OCI-LY1 (cell line): ENCODE measurements around the gene MDGA2.
"Not testable (repeated sequence)": the region's sequence is repeated elsewhere in the genome, so short reads cannot be mapped to it uniquely, and the experiment has no call there.

Source experiments
- H2AFZ ChIP-seq: fragments of 200-600 bp; sonication (generic), shearing (Covaris generic); 2 replicates; pipeline ENCODE4 v1.6.0; 2014; ENCODE audit warnings: antibody characterized with exemption, mild to moderate bottlenecking, low read length
- H3F3A ChIP-seq: fragments of 200-600 bp; sonication (generic), shearing (Covaris generic); 2 replicates; pipeline ENCODE4 v1.6.0; 2014; ENCODE audit warnings: mild to moderate bottlenecking, antibody characterized with exemption, low read length, moderate library complexity; ENCODE audit not compliant: insufficient read depth
- H3K27ac ChIP-seq: fragments of 200-600 bp; sonication (generic); 2 replicates; pipeline ENCODE4 v1.5.1; 2014; ENCODE audit warnings: low read length, mixed run types, mild to moderate bottlenecking, low read depth; ENCODE audit not compliant: poor library complexity, severe bottlenecking
- H3K27me3 ChIP-seq: fragments of 200-600 bp; sonication (generic); 2 replicates; pipeline ENCODE4 v1.6.0; 2014; ENCODE audit warnings: antibody characterized with exemption, mild to moderate bottlenecking, low read length, moderate library complexity; ENCODE audit not compliant: insufficient read depth
- H3K36me3 ChIP-seq: fragments of 200-600 bp; sonication (generic); 2 replicates; pipeline ENCODE4 v1.6.1; 2014; ENCODE audit warnings: mild to moderate bottlenecking, antibody characterized with exemption, low read length, moderate library complexity, mixed read lengths; ENCODE audit not compliant: insufficient read depth
- H3K4me1 ChIP-seq: fragments of 200-600 bp; sonication (generic); 2 replicates; pipeline ENCODE4 v1.5.1; 2014; ENCODE audit warnings: mild to moderate bottlenecking, low read length, moderate library complexity; ENCODE audit not compliant: insufficient read depth, severe bottlenecking
- H3K4me2 ChIP-seq: fragments of 200-600 bp; sonication (generic), shearing (Covaris generic); 2 replicates; pipeline ENCODE4 v1.6.1; 2014; ENCODE audit warnings: low read length
- H3K4me3 ChIP-seq: fragments of 200-600 bp; sonication (generic); 2 replicates; pipeline ENCODE4 v1.5.1; 2014; ENCODE audit warnings: low read length, low read depth, mild to moderate bottlenecking, mixed read lengths; ENCODE audit not compliant: poor library complexity, severe bottlenecking
- H3K79me2 ChIP-seq: fragments of 200-600 bp; shearing (Covaris generic); 2 replicates; pipeline ENCODE4 v1.6.1; 2016; ENCODE audit warnings: mixed run types, low read length, mixed read lengths; ENCODE audit not compliant: insufficient read depth
- H3K9ac ChIP-seq: fragments of 200-600 bp; sonication (generic), shearing (Covaris generic); 2 replicates; pipeline ENCODE4 v1.6.1; 2014; ENCODE audit warnings: mild to moderate bottlenecking, low read length, mixed read lengths
- H3K9me2 ChIP-seq: fragments of 200-600 bp; sonication (generic), shearing (Covaris generic); 2 replicates; pipeline ENCODE4 v1.6.1; 2014; ENCODE audit warnings: low read depth, mild to moderate bottlenecking, low read length, mixed read lengths
- H3K9me3 ChIP-seq: fragments of 200-600 bp; shearing (Covaris generic); 2 replicates; pipeline ENCODE4 v1.6.1; 2014; ENCODE audit warnings: low read length, mixed read lengths
- H4K20me1 ChIP-seq: fragments of 200-600 bp; sonication (generic), shearing (Covaris generic); 2 replicates; pipeline ENCODE4 v1.6.0; 2016; ENCODE audit warnings: mild to moderate bottlenecking, low read length; ENCODE audit not compliant: insufficient read depth
- EZH2 ChIP-seq: fragments of 200-600 bp; sonication (generic), shearing (Covaris generic); IDR thresholded peaks from 2 replicates; pipeline ENCODE4 v1.8.0; 2017; ENCODE audit warnings: borderline replicate concordance, mixed run types, mild to moderate bottlenecking, antibody characterized with exemption, low read length, moderate library complexity, mixed read lengths
- TF ChIP-seq, protein P1 (sequence below): fragments of 200-600 bp; sonication (generic), shearing (Covaris generic); IDR thresholded peaks from 2 replicates; pipeline ENCODE4 v1.5.1; 2017; ENCODE audit warnings: mild to moderate bottlenecking, antibody characterized with exemption, low read length, moderate library complexity, mixed read lengths

MDGA2 gene

GRCh38 chr14:46951103-46951502 is 724.3 kb downstream of the MDGA2 start:
- no peak overlapping the region for H3K9ac ChIP-seq
- no peak overlapping the region for H2AFZ ChIP-seq

GRCh38 chr14:46940611-46941010 is 734.8 kb downstream of the MDGA2 start:
- H3K4me2 ChIP-seq = no peak overlapping the region
- no peaks in the 10 kb centered on the region for H3K9me3 ChIP-seq
- H3K27me3 ChIP-seq = no peaks in the 10 kb centered on the region
- H3K79me2 ChIP-seq = no peaks in the 10 kb centered on the region
- H3K9me2 ChIP-seq = no peaks in the 10 kb centered on the region; the same call in 1 of the 2 replicates
- H4K20me1 ChIP-seq = no peaks in the 10 kb centered on the region
- H3K4me3 ChIP-seq = no peak overlapping the region
- H2AFZ ChIP-seq = no peak overlapping the region
- H3K27ac ChIP-seq = no peak overlapping the region
- no peaks in the 10 kb centered on the region for H3K4me1 ChIP-seq
- no peak overlapping the region for H3K9ac ChIP-seq
- TF ChIP-seq, protein P1, sequence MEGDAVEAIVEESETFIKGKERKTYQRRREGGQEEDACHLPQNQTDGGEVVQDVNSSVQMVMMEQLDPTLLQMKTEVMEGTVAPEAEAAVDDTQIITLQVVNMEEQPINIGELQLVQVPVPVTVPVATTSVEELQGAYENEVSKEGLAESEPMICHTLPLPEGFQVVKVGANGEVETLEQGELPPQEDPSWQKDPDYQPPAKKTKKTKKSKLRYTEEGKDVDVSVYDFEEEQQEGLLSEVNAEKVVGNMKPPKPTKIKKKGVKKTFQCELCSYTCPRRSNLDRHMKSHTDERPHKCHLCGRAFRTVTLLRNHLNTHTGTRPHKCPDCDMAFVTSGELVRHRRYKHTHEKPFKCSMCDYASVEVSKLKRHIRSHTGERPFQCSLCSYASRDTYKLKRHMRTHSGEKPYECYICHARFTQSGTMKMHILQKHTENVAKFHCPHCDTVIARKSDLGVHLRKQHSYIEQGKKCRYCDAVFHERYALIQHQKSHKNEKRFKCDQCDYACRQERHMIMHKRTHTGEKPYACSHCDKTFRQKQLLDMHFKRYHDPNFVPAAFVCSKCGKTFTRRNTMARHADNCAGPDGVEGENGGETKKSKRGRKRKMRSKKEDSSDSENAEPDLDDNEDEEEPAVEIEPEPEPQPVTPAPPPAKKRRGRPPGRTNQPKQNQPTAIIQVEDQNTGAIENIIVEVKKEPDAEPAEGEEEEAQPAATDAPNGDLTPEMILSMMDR = no peak
- TF ChIP-seq EZH2 = no peak
- H3K36me3 ChIP-seq = no peaks in the 10 kb centered on the region
- H3F3A ChIP-seq = no peaks in the 10 kb centered on the region

More at GRCh38 chr14:46951103-46951502, 724.3 kb downstream of the MDGA2 start:
- Histone ChIP-seq H3F3A (no peaks in the 10 kb centered on the region), H3K4me1 (no peaks in the 10 kb centered on the region), H3K4me2 (no peak overlapping the region), H4K20me1 (no peaks in the 10 kb centered on the region), H3K9me2 (no peaks in the 10 kb centered on the region), H3K27me3 (no peaks in the 10 kb centered on the region), H3K27ac (no peak overlapping the region), H3K4me3 (no peak overlapping the region), H3K36me3 (no peaks in the 10 kb centered on the region), H3K9me3 (no peaks in the 10 kb centered on the region), H3K79me2 (no peaks in the 10 kb centered on the region)
- no peak for TF ChIP-seq EZH2
- TF ChIP-seq, protein P1 = no peak

DNA sequence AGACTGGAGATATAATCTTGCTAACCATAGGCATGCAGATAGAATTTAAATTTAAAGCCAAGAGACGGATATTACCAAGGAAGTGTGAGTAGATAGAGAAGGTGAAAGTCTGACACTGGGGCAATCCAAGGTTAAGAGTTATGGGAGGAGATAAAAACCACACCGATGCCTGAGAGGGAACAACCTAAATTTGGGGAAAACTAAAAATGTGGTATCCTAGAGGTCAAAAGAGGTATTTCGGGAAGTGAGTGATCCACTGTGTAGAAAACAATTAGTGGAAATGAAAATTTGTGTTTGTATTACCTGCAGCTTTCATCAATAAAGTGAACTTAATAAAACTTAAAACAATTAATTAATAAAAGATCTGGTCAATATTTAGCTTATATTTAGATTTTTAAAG is 754.9 kb downstream of the MDGA2 start:
- no peaks in the 10 kb centered on the region for H3K4me1 ChIP-seq
- no peaks in the 10 kb centered on the region for H4K20me1 ChIP-seq
- H3K79me2 ChIP-seq = no peaks in the 10 kb centered on the region
- H3K4me3 ChIP-seq = no peak overlapping the region
- no peak overlapping the region for H2AFZ ChIP-seq
- H3K9me2 ChIP-seq = no peaks in the 10 kb centered on the region
- H3K9ac ChIP-seq = no peak overlapping the region
- H3F3A ChIP-seq = no peaks in the 10 kb centered on the region
- no peak for TF ChIP-seq EZH2
- TF ChIP-seq, protein P1 = no peak
- H3K4me2 ChIP-seq = no peak overlapping the region
- no peaks in the 10 kb centered on the region for H3K36me3 ChIP-seq
- no peaks in the 10 kb centered on the region for H3K9me3 ChIP-seq
- H3K27me3 ChIP-seq = no peaks in the 10 kb centered on the region
- H3K27ac ChIP-seq = no peak overlapping the region

DNA sequence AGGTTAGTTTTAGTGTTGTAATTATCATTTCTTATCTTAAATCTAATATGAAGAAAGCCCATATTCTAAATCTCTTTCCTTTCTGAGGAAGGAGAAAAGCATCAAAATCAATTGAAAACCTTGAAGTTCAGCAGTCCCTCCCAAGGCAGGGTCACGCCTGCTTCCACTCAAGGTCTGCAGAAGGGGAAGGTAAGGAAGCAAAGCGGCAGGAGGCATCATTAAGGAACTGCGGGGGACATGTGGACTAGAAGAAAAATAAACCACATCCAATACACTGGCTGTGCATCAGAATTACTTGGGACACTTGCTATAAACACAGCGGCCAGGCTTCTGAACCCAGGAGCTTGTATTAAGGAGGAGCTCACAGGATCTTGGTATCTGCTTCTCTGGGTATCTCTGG is 759.9 kb downstream of the MDGA2 start:
- not testable (repeated sequence) for H3K9me2 ChIP-seq, H4K20me1 ChIP-seq, H3K4me2 ChIP-seq

More for the DNA sequence above, 759.9 kb downstream of the MDGA2 start:
- not testable (repeated sequence) for H3K9ac ChIP-seq, H3F3A ChIP-seq, H3K79me2 ChIP-seq, H3K27me3 ChIP-seq, H2AFZ ChIP-seq, H3K4me1 ChIP-seq, H3K27ac ChIP-seq, H3K4me3 ChIP-seq, H3K36me3 ChIP-seq, H3K9me3 ChIP-seq
